SK-N-SH treated with all-trans-retinoic acid at 6 μM for 48 hours (cell line): ENCODE results near the gene HES4.

Source experiments
- ATAC-seq: fragments of 200-7000 bp; cut with Tn5 transposase; 3 replicates; pipeline ENCODE4 v1.9.1; 2020; ENCODE audit warnings: mild to moderate bottlenecking, moderate library complexity
- ARNTL ChIP-seq: fragments of 450-650 bp; formaldehyde crosslinking; IDR thresholded peaks from 2 replicates; pipeline ENCODE4 v1.5.0; 2020; ENCODE audit warnings: low read depth, mild to moderate bottlenecking, moderate library complexity, borderline replicate concordance
- ISL1 ChIP-seq: fragments of 250-450 bp; sonication (Bioruptor Pico); IDR thresholded peaks from 2 replicates; pipeline ENCODE4 v2.1.2; 2022; ENCODE audit warnings: mild to moderate bottlenecking, moderate library complexity
- RARB ChIP-seq: fragments of 250-450 bp; sonication (Bioruptor Pico); IDR thresholded peaks from 2 replicates; pipeline ENCODE4 v1.8.0; 2021; ENCODE audit warnings: mild to moderate bottlenecking, moderate library complexity
- TCF4 ChIP-seq: fragments of 250-450 bp; sonication (Bioruptor Pico); IDR thresholded peaks from 2 replicates; pipeline ENCODE4 v1.8.0; 2021; ENCODE audit warnings: mild to moderate bottlenecking, moderate library complexity, borderline replicate concordance
- TOX ChIP-seq: fragments of 250-450 bp; sonication (Bioruptor Pico); IDR thresholded peaks from 2 replicates; pipeline ENCODE4 v1.8.0; 2021; ENCODE audit warnings: mild to moderate bottlenecking, moderate library complexity, borderline replicate concordance
- ZFP3 ChIP-seq: fragments of 250-450 bp; sonication (Bioruptor Pico); IDR thresholded peaks from 2 replicates; pipeline ENCODE4 v1.5.0; 2020; ENCODE audit warnings: mild to moderate bottlenecking, moderate library complexity
- TF ChIP-seq, protein P1 (sequence below): fragments of 250-450 bp; sonication (Bioruptor Pico); IDR thresholded peaks from 2 replicates; pipeline ENCODE4 v1.8.0; 2020; ENCODE audit warnings: mild to moderate bottlenecking, moderate library complexity, borderline replicate concordance
- TF ChIP-seq, protein P2 (sequence below): fragments of 250-450 bp; sonication (Bioruptor Pico); IDR thresholded peaks from 2 replicates; pipeline ENCODE4 v1.5.0; 2020; ENCODE audit warnings: mild to moderate bottlenecking, moderate library complexity

HES4 gene

DNA sequence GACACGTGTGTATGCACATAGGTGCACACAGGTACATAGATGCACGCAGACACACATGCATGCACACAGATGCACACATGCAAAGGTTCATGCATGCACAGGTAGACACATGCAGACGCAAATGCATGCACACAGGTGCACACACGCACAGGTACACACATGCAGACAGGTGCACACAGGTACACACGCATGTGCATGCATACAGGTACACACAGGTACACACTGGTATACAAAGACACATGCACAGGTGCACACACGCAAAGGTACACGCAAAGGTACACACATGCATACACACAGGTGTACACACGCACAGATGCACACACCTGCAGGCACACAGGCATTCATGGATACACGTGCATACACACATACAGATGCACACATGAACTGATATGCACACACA lies 49.6 kb downstream of the HES4 start:
- no peak for ATAC-seq
- no peak for TF ChIP-seq RARB (CRISPR knock-in tag)
- no peak for TF ChIP-seq ZFP3 (CRISPR knock-in tag)
- TF ChIP-seq, protein P1, sequence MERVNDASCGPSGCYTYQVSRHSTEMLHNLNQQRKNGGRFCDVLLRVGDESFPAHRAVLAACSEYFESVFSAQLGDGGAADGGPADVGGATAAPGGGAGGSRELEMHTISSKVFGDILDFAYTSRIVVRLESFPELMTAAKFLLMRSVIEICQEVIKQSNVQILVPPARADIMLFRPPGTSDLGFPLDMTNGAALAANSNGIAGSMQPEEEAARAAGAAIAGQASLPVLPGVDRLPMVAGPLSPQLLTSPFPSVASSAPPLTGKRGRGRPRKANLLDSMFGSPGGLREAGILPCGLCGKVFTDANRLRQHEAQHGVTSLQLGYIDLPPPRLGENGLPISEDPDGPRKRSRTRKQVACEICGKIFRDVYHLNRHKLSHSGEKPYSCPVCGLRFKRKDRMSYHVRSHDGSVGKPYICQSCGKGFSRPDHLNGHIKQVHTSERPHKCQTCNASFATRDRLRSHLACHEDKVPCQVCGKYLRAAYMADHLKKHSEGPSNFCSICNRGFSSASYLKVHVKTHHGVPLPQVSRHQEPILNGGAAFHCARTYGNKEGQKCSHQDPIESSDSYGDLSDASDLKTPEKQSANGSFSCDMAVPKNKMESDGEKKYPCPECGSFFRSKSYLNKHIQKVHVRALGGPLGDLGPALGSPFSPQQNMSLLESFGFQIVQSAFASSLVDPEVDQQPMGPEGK (CRISPR knock-in tag) = no peak
- no peak for TF ChIP-seq ARNTL (CRISPR knock-in tag)
- no peak for TF ChIP-seq ISL1 (CRISPR knock-in tag)
- TF ChIP-seq TOX (CRISPR knock-in tag) = no peak
- no peak for TF ChIP-seq TCF4 (CRISPR knock-in tag)
- TF ChIP-seq, protein P2, sequence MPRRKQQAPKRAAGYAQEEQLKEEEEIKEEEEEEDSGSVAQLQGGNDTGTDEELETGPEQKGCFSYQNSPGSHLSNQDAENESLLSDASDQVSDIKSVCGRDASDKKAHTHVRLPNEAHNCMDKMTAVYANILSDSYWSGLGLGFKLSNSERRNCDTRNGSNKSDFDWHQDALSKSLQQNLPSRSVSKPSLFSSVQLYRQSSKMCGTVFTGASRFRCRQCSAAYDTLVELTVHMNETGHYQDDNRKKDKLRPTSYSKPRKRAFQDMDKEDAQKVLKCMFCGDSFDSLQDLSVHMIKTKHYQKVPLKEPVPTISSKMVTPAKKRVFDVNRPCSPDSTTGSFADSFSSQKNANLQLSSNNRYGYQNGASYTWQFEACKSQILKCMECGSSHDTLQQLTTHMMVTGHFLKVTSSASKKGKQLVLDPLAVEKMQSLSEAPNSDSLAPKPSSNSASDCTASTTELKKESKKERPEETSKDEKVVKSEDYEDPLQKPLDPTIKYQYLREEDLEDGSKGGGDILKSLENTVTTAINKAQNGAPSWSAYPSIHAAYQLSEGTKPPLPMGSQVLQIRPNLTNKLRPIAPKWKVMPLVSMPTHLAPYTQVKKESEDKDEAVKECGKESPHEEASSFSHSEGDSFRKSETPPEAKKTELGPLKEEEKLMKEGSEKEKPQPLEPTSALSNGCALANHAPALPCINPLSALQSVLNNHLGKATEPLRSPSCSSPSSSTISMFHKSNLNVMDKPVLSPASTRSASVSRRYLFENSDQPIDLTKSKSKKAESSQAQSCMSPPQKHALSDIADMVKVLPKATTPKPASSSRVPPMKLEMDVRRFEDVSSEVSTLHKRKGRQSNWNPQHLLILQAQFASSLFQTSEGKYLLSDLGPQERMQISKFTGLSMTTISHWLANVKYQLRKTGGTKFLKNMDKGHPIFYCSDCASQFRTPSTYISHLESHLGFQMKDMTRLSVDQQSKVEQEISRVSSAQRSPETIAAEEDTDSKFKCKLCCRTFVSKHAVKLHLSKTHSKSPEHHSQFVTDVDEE (CRISPR knock-in tag) = no peak
